ENCODE measurements around the gene TRRAP.

TRRAP gene

DNA sequence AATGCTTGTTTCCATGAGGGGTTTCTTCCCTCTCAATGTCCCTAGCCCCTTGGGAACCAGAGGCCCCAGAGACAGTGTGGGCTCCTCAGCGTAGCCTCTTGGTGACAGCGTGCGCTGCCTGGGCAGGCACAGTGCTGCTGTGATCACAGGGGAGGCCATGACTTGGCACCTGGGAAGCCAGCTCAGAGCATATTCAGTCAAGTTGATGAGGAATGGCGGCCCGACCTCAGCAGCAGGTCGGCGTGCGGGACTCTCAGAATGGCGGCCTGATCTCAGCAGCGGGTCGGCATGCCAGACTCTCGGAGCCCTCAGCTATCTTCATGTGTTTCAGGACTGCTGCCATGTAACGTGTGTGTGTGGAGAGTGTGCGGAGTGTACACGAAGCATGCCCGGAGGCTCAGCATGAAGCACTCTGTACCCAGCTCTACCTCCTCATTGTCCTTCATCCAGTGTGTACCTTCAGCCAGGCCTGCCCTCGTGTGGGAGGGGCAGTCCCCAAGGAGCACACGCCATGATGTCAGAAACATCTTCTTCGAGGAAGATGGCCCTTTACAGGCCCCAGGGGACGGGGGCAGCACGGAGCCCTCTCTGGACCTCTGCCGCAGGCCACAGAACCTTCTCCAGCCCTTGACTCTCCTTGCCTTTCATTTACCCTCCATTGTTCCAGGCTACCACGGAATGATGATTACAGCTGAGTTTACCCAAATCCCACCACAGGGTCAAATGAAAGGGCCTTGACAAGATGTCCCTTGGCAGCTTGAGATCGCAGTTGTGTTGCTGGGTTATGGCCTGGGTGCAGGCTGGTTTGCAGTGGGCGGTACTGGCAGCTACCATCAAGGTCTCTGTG, 135.2 kb downstream of the TRRAP start:
- Histone ChIP-seq H3K79me1 (ENCODE audit: low read length) (no peaks in the 10 kb centered on the region), H2BK5ac (ENCODE audit: low read depth, low read length, poor library complexity) (no peak overlapping the region), H2AK5ac (ENCODE audit: low read length) (no peak overlapping the region), H3K36me3 (ENCODE audit: control insufficient read depth in 1 of 2, insufficient read depth in 2 of 2, low read length in 2 of 2) (peaks cover 52 to 60% of the 10 kb centered on the region in 2 experiments), H2AFZ (ENCODE audit: insufficient read depth, low read length, poor library complexity) (no peak overlapping the region), H3K4me2 (ENCODE audit: low read length) (no peak overlapping the region), H3K9me3 (ENCODE audit: insufficient read depth, low read depth, low read length) (peaks cover 3% of the 10 kb centered on the region), H4K91ac (ENCODE audit: low read depth, low read length) (no peak overlapping the region), H3K27me3 (ENCODE audit: insufficient read depth, low read length) (no peaks in the 10 kb centered on the region), H3K27ac (ENCODE audit: low read depth, low read length) (no peak overlapping the region), H3K79me2 (ENCODE audit: control insufficient read depth, insufficient read depth, low read length, poor library complexity) (no peaks in the 10 kb centered on the region), H2BK12ac (ENCODE audit: low read length) (no peak overlapping the region), H3K14ac (ENCODE audit: low read length) (no peak overlapping the region), H4K12ac (ENCODE audit: low read depth, low read length) (no peak overlapping the region), H2BK120ac (ENCODE audit: insufficient read depth, low read length, poor library complexity) (no peak overlapping the region), H3K9ac (ENCODE audit: low read length) (no peak overlapping the region), H3K23ac (ENCODE audit: low read length) (no peak overlapping the region), H3K18ac (ENCODE audit: low read length) (no peak overlapping the region), H4K8ac (ENCODE audit: low read depth, low read length) (no peak overlapping the region), H3K4me1 (ENCODE audit: control insufficient read depth in 1 of 2, insufficient read depth in 2 of 2, low read length in 2 of 2) (no peaks in the 10 kb centered on the region), H3K4ac (ENCODE audit: low read depth, low read length) (no peak overlapping the region), H3K4me3 (ENCODE audit: low read depth, low read length) (no peak overlapping the region)
- DNase-seq: no peak
- WGBS (ENCODE audit: extremely low coverage, insufficient coverage, insufficient read length): no CpG with 5 or more reads among the region's 25 CpGs

DNA sequence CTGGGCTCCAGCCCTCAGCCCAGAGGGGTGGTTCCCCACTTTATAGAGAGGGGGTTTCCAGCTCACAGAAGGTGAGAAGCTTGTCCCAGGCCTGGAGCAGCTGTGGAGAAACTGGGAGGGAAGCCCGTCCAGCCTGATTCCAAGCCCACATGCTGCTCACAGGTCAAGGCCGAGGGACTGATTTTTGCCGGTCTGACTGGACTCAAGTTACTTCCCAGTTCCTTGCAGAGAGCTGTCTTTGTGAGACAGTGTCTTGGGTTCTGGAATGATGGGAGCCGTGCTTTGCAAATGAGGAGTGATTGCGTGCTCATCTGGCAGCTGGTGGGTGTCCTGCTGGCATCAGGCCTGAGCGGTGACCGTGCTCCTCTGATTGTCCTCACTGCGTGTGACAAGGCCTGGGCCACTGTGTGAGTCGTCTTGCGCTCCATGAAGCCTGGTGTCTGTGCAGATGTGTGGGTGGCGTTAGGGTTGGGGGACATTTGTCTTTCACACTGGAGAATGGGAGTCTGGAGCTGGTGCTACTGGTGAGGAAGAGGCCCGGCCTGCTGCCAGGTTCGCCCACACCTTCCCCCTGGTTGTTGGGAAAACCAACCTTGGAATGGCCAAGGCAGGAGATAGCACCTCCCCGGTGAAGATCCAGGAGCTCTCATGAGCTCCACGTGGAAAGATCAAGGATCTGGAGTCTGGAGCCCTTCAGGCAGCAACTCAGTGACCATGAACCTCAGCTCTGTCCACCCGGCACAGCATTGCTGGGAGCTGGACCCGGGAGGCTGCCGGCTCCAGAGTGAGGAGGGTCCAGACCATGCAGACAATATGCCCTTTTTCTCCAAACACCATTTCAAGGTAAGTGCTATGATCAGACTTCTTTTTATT, 136.0 kb downstream of the TRRAP start:
- peaks cover 3% of the 10 kb centered on the region for H3K9me3 ChIP-seq (ENCODE audit: insufficient read depth, low read depth, low read length)
- no peak overlapping the region for H3K9ac ChIP-seq (ENCODE audit: low read length)
- no peak overlapping the region for H3K4ac ChIP-seq (ENCODE audit: low read depth, low read length)
- H2AFZ ChIP-seq (ENCODE audit: insufficient read depth, low read length, poor library complexity): no peak overlapping the region
- H2AK5ac ChIP-seq (ENCODE audit: low read length): no peak overlapping the region
- no peaks in the 10 kb centered on the region for H3K27me3 ChIP-seq (ENCODE audit: insufficient read depth, low read length)
- no CpG with 5 or more reads among the region's 18 CpGs for WGBS (ENCODE audit: extremely low coverage, insufficient coverage, insufficient read length)
- peaks cover 46 to 51% of the 10 kb centered on the region in 2 experiments for H3K36me3 ChIP-seq (ENCODE audit: control insufficient read depth in 1 of 2, insufficient read depth in 2 of 2, low read length in 2 of 2)
- H3K79me1 ChIP-seq (ENCODE audit: low read length): no peaks in the 10 kb centered on the region
- no peak overlapping the region for H3K14ac ChIP-seq (ENCODE audit: low read length)
- no peak overlapping the region for H3K4me3 ChIP-seq (ENCODE audit: low read depth, low read length)
- no peak overlapping the region for H2BK120ac ChIP-seq (ENCODE audit: insufficient read depth, low read length, poor library complexity)
- no peak overlapping the region for H4K91ac ChIP-seq (ENCODE audit: low read depth, low read length)
- no peaks in the 10 kb centered on the region for H3K79me2 ChIP-seq (ENCODE audit: control insufficient read depth, insufficient read depth, low read length, poor library complexity)
- no peaks in the 10 kb centered on the region for H3K4me1 ChIP-seq (ENCODE audit: control insufficient read depth in 1 of 2, insufficient read depth in 2 of 2, low read length in 2 of 2)
- no peak overlapping the region for H4K8ac ChIP-seq (ENCODE audit: low read depth, low read length)
- H3K4me2 ChIP-seq (ENCODE audit: low read length): no peak overlapping the region
- no peak overlapping the region for H4K12ac ChIP-seq (ENCODE audit: low read depth, low read length)
- no peak overlapping the region for H3K27ac ChIP-seq (ENCODE audit: low read depth, low read length)
- DNase-seq: no peak
- no peak overlapping the region for H2BK5ac ChIP-seq (ENCODE audit: low read depth, low read length, poor library complexity)
- H2BK12ac ChIP-seq (ENCODE audit: low read length): no peak overlapping the region
- no peak overlapping the region for H3K18ac ChIP-seq (ENCODE audit: low read length)
- H3K23ac ChIP-seq (ENCODE audit: low read length): no peak overlapping the region

DNA sequence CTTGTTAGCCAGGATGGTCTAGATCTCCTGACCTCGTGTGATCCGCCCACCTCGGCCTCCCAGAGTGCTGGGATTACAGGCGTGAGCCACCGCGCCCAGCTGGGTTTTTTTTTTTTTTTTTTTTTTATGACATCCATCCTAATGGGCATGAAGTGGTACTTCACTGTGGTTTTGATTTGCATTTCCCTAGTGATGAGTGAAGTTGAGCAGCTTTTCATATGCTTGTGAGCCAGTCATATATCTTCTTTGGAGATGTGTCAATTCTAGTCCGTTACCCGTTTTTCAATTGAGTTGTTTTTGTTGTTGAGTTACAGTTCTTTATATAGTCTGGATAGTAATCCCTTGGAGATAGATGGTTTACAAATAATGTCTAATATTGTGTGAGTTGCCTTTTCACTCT, 137.9 kb downstream of the TRRAP start:
- no peaks in the 10 kb centered on the region for H3K79me1 ChIP-seq (ENCODE audit: low read length)
- H3K4me2 ChIP-seq (ENCODE audit: low read length): no peak overlapping the region
- H2BK120ac ChIP-seq (ENCODE audit: insufficient read depth, low read length, poor library complexity): no peak overlapping the region
- H2AFZ ChIP-seq (ENCODE audit: insufficient read depth, low read length, poor library complexity): no peak overlapping the region
- H3K27ac ChIP-seq (ENCODE audit: low read depth, low read length): no peak overlapping the region
- H4K91ac ChIP-seq (ENCODE audit: low read depth, low read length): no peak overlapping the region
- H3K79me2 ChIP-seq (ENCODE audit: control insufficient read depth, insufficient read depth, low read length, poor library complexity): no peaks in the 10 kb centered on the region
- H4K12ac ChIP-seq (ENCODE audit: low read depth, low read length): no peak overlapping the region
- H3K36me3 ChIP-seq (ENCODE audit: control insufficient read depth in 1 of 2, insufficient read depth in 2 of 2, low read length in 2 of 2): peaks cover 38 to 46% of the 10 kb centered on the region in 2 experiments
- no peak overlapping the region for H2BK12ac ChIP-seq (ENCODE audit: low read length)
- H4K8ac ChIP-seq (ENCODE audit: low read depth, low read length): no peak overlapping the region
- H3K9ac ChIP-seq (ENCODE audit: low read length): no peak overlapping the region
- no peaks in the 10 kb centered on the region for H3K27me3 ChIP-seq (ENCODE audit: insufficient read depth, low read length)
- no peaks in the 10 kb centered on the region for H3K4me1 ChIP-seq (ENCODE audit: control insufficient read depth in 1 of 2, insufficient read depth in 2 of 2, low read length in 2 of 2)
- H2BK5ac ChIP-seq (ENCODE audit: low read depth, low read length, poor library complexity): no peak overlapping the region
- no peak overlapping the region for H3K18ac ChIP-seq (ENCODE audit: low read length)
- WGBS (ENCODE audit: extremely low coverage, insufficient coverage, insufficient read length): no CpG with 5 or more reads among the region's 8 CpGs
- H3K4me3 ChIP-seq (ENCODE audit: low read depth, low read length): no peak overlapping the region
- no peak overlapping the region for H3K14ac ChIP-seq (ENCODE audit: low read length)
- DNase-seq: no peak
- H3K4ac ChIP-seq (ENCODE audit: low read depth, low read length): no peak overlapping the region
- H3K9me3 ChIP-seq (ENCODE audit: insufficient read depth, low read depth, low read length): peaks cover 3% of the 10 kb centered on the region
- no peak overlapping the region for H2AK5ac ChIP-seq (ENCODE audit: low read length)
- H3K23ac ChIP-seq (ENCODE audit: low read length): no peak overlapping the region

DNA sequence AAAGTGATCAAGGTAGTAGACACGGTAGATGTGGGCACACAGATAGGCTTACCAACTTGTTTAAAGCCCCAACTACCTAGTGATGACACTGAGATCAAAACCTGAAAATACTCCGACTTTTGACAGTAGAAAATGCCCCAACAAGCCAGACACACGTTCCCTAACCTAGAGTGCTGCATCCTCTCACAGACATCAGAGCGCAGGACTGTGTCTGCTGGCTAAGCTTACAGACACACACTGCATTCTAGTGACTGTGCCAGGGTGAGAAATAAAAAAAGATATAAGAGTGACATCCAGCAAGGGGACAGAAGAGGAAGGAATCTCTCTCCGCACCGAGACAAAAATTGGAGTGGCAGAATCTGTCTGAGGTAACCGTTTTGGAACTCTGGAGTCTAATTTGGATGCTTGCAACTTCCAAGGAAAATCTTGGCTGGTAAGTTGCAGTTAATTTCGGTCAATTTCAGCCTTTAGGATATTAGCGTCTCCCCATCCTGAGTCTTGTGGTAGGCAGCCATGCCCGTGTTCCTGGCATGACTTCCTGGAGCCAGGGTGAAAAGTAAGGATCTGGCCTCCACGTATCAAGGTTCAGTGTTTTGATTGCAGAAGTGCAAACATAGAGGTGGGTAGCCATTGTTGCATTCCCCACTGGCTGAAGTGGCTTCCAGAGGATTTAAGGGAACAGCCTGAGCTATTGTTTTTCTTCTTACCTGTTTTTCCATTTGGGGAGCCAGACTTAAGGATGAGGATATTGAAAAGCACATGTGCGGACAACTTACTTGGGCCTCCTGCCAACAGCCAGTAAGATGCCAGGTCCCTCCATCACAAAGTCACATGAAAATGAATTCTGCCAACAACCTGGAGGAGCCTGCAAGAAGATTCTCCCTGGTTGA, 141.4 kb downstream of the TRRAP start:
- Histone ChIP-seq H3K9me3 (ENCODE audit: insufficient read depth, low read depth, low read length) (no peaks in the 10 kb centered on the region), H3K79me2 (ENCODE audit: control insufficient read depth, insufficient read depth, low read length, poor library complexity) (no peaks in the 10 kb centered on the region), H3K14ac (ENCODE audit: low read length) (no peak overlapping the region), H2BK5ac (ENCODE audit: low read depth, low read length, poor library complexity) (no peak overlapping the region), H2BK12ac (ENCODE audit: low read length) (no peak overlapping the region), H3K79me1 (ENCODE audit: low read length) (no peaks in the 10 kb centered on the region), H4K12ac (ENCODE audit: low read depth, low read length) (no peak overlapping the region), H4K8ac (ENCODE audit: low read depth, low read length) (no peak overlapping the region), H3K18ac (ENCODE audit: low read length) (no peak overlapping the region), H2AFZ (ENCODE audit: insufficient read depth, low read length, poor library complexity) (no peak overlapping the region), H3K36me3 (ENCODE audit: control insufficient read depth in 1 of 2, insufficient read depth in 2 of 2, low read length in 2 of 2) (peaks cover 8 to 13% of the 10 kb centered on the region in 2 experiments), H3K4me1 (ENCODE audit: control insufficient read depth in 1 of 2, insufficient read depth in 2 of 2, low read length in 2 of 2) (no peaks in the 10 kb centered on the region), H3K27ac (ENCODE audit: low read depth, low read length) (no peak overlapping the region), H3K9ac (ENCODE audit: low read length) (no peak overlapping the region), H3K4me3 (ENCODE audit: low read depth, low read length) (no peak overlapping the region), H2AK5ac (ENCODE audit: low read length) (no peak overlapping the region), H4K91ac (ENCODE audit: low read depth, low read length) (no peak overlapping the region), H3K23ac (ENCODE audit: low read length) (no peak overlapping the region), H2BK120ac (ENCODE audit: insufficient read depth, low read length, poor library complexity) (no peak overlapping the region), H3K27me3 (ENCODE audit: insufficient read depth, low read length) (no peaks in the 10 kb centered on the region), H3K4me2 (ENCODE audit: low read length) (no peak overlapping the region), H3K4ac (ENCODE audit: low read depth, low read length) (no peak overlapping the region)
- no peak for DNase-seq
- WGBS (ENCODE audit: extremely low coverage, insufficient coverage, insufficient read length): no CpG with 5 or more reads among the region's 12 CpGs
